Measurements from ENCODE around the gene IDNK.

DNA sequence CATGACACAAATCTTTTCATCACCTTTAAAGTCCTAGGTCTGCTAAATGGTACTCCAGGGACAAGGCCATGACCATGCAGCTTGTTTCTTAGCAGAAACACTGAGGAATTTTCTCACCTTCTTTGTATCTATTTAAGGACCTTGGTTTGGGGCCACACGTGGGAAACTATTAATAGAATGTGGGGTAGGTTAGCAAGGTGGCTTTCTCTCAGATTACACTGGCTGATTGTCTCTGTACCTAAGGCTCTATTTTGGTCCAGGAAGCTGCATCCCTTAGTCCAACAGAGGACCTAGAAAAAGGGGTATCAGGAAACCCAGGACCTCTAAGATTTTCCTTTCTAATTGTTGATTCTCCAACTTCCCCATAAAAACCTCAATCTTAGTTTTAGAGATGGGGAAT, 48.5 kb upstream of the IDNK start:
- TF ChIP-seq POLR2A (IDR thresholded peaks at IDR 0.05; ENCODE audit: borderline replicate concordance, extremely low read depth, insufficient read depth, insufficient read length) (no peak), POLR2AphosphoS5 (IDR thresholded peaks at IDR 0.05; ENCODE audit: low read depth, low read length) (no peak), EZH2 (IDR thresholded peaks at IDR 0.05) (no peak), ZNF274 (IDR thresholded peaks at IDR 0.05; ENCODE audit: low read depth, low read length) (no peak), ELF1 (IDR thresholded peaks at IDR 0.05; ENCODE audit: borderline replicate concordance, low read depth) (no peak), SRF (IDR thresholded peaks at IDR 0.05; ENCODE audit: low read depth) (no peak), JUND (IDR thresholded peaks at IDR 0.05) (no peak), RAD21 (IDR thresholded peaks at IDR 0.05; ENCODE audit: low read depth) (no peak), CBX3 (IDR thresholded peaks at IDR 0.05; ENCODE audit: low read depth) (no peak)
- TF ChIP-seq, protein P1, sequence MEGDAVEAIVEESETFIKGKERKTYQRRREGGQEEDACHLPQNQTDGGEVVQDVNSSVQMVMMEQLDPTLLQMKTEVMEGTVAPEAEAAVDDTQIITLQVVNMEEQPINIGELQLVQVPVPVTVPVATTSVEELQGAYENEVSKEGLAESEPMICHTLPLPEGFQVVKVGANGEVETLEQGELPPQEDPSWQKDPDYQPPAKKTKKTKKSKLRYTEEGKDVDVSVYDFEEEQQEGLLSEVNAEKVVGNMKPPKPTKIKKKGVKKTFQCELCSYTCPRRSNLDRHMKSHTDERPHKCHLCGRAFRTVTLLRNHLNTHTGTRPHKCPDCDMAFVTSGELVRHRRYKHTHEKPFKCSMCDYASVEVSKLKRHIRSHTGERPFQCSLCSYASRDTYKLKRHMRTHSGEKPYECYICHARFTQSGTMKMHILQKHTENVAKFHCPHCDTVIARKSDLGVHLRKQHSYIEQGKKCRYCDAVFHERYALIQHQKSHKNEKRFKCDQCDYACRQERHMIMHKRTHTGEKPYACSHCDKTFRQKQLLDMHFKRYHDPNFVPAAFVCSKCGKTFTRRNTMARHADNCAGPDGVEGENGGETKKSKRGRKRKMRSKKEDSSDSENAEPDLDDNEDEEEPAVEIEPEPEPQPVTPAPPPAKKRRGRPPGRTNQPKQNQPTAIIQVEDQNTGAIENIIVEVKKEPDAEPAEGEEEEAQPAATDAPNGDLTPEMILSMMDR (IDR thresholded peaks at IDR 0.05 in 2 of 3, conservative IDR thresholded peaks at IDR 0.05 in 1 of 3; ENCODE audit: borderline replicate concordance in 1 of 3, insufficient read depth in 1 of 3, low read depth in 2 of 3, low read length in 2 of 3), result no peak
- TF ChIP-seq, protein P2, sequence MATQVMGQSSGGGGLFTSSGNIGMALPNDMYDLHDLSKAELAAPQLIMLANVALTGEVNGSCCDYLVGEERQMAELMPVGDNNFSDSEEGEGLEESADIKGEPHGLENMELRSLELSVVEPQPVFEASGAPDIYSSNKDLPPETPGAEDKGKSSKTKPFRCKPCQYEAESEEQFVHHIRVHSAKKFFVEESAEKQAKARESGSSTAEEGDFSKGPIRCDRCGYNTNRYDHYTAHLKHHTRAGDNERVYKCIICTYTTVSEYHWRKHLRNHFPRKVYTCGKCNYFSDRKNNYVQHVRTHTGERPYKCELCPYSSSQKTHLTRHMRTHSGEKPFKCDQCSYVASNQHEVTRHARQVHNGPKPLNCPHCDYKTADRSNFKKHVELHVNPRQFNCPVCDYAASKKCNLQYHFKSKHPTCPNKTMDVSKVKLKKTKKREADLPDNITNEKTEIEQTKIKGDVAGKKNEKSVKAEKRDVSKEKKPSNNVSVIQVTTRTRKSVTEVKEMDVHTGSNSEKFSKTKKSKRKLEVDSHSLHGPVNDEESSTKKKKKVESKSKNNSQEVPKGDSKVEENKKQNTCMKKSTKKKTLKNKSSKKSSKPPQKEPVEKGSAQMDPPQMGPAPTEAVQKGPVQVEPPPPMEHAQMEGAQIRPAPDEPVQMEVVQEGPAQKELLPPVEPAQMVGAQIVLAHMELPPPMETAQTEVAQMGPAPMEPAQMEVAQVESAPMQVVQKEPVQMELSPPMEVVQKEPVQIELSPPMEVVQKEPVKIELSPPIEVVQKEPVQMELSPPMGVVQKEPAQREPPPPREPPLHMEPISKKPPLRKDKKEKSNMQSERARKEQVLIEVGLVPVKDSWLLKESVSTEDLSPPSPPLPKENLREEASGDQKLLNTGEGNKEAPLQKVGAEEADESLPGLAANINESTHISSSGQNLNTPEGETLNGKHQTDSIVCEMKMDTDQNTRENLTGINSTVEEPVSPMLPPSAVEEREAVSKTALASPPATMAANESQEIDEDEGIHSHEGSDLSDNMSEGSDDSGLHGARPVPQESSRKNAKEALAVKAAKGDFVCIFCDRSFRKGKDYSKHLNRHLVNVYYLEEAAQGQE (IDR thresholded peaks at IDR 0.05; ENCODE audit: low read depth), result no peak

Data from HCT116 (cell line).